ENCODE data around the gene POR. TPM values are rescaled to one million over a fixed set of nuclear protein-coding genes. Genes with fewer than 3 reads are reported as not detected.
"Not testable (repeated sequence)": the region's sequence is repeated elsewhere in the genome, so short reads cannot be mapped to it uniquely, and the experiment has no call there.

The POR gene
- total RNA-seq, 2 experiments from 2014 or later = 52.0 to 57.6 TPM

DNA sequence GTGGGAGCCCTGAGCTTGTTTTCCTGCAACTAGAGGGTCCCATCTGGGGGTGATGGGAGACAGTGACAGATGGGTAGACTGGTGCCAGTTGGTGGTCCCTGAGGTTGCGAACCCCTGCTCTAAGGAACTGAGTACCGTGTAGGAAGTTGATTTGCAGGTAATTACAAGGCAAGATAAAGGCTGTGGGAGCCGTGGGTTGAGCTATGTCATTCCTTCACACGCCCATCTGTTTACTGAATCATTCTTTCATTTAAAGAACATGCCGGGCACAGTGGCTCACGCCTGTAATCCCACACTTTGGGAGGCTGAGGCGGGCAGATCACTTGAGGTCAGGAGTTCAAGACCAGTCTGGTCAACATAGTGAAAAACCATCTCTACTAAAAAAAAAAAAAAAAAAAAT is 23.7 kb upstream of the POR start:
- not testable (repeated sequence) for ATAC-seq
- CTCF ChIA-PET = interaction anchor here (1.3 kb wide), 1 partner anchor 9 kb away, joined by 3 read pairs; no protein-coding TSS in a partner anchor

DNA sequence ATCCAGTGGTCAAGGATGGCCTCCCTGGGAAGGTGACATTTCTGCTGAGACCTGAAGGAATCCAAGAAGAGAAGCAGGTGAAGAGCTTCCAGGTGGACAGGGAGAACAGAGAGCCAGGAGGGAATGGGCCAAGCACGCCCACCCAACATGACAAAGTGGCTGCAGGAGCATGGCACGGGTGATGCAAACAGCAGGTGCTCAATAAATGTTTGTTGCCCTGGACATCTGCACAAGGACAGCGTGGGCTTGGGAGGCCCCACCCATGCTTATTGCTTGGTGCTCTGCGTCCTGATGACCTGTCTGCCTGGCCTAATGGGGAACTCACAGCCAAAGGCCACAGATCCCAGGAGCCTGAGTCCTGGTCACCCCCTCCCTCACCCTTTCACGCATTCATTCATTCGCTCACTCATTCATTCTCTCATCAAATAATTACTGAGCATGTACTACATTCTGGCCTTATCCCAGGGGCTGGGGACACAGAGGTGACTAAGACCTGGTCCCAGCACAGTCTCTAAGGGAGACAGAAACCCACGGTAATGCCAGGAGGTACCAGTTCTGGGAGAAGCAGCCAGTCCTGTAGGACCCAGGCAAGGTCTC is 23.0 kb upstream of the POR start:
- peaks cover 3% of the 10 kb centered on the region for H3K4me1 Mint-ChIP-seq
- no peaks in the 10 kb centered on the region for H3K27me3 Mint-ChIP-seq
- CTCF ChIA-PET = no interaction called here
- no peak overlapping the region for H3K4me3 Mint-ChIP-seq
- H3K36me3 Mint-ChIP-seq = peaks cover 7% of the 10 kb centered on the region
- H3K9me3 Mint-ChIP-seq (ENCODE audit: low read depth) = no peaks in the 10 kb centered on the region
- ATAC-seq = no peak
- no peak for DNase-seq
- no peak overlapping the region for H3K27ac Mint-ChIP-seq

More for the DNA sequence above, 23.7 kb upstream of the POR start:
- not testable (repeated sequence) for H3K27ac Mint-ChIP-seq; H3K4me1 Mint-ChIP-seq; H3K4me3 Mint-ChIP-seq; DNase-seq; H3K27me3 Mint-ChIP-seq; H3K36me3 Mint-ChIP-seq; H3K9me3 Mint-ChIP-seq (ENCODE audit: low read depth)

DNA sequence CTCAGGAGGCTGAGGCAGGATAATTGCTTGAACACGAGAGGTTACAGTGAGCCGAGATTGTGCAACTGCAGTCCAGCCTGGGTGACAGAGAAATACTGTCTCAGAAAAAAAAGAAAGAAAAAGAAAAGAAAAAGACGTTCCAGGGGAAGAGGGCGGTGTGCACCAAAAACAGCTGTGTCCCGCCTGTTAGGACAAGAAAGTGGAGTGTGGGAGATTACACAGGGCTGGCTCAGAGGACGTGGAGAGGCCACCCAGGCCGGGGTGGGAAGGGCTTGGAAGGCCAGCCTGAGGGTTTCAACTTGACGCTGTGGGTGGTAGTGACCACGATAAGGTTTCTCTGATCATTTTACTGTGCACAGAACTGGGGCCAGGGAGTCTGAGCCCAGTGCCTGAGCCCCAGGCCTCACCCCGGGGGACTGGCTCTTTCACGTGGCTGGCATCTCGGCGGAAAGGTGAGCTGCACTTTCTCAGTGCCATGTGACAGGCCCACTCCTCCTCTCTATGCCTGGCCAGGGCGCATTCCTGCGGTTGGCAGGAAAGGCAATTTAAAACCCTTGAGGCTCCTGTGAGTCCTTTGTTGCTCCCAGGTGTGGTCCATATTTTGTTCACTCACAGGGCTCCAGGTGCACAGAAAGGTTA is 22.2 kb upstream of the POR start:
- H3K36me3 Mint-ChIP-seq = peaks cover 5% of the 10 kb centered on the region
- H3K9me3 Mint-ChIP-seq (ENCODE audit: low read depth) = no peaks in the 10 kb centered on the region
- no peak for DNase-seq
- H3K4me3 Mint-ChIP-seq = no peak overlapping the region
- no peak overlapping the region for H3K27ac Mint-ChIP-seq
- H3K4me1 Mint-ChIP-seq = peaks cover 3% of the 10 kb centered on the region
- no peaks in the 10 kb centered on the region for H3K27me3 Mint-ChIP-seq
- ATAC-seq = no peak
- CTCF ChIA-PET = no interaction called here

DNA sequence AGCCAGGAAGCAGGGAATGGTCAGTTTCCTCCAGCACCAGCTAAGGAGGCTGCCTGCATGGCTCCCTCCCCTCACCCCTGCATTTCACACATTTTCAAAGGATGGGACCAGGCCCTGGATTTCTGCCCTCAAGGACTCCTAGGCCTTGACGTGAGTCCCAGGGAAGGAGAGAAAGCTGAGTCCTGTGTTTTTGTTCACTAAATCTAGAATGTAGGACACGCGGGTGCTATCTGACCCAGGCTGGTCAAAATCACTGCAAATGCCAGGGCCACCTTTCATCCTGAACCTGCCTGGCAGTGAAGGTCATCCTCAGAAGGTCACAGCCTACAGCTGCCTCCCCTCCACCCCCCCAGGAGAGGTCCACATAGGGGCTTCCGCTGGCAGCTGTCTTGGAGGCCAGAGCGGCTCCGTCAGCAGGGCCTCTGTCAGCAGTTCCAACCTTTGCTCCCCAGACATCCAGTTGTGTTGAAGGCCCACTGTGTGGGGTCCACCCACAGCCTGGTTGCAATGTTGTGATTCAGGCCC is 18.1 kb upstream of the POR start:
- Mint-ChIP-seq H3K4me3 (no peak overlapping the region), H3K27ac (no peak overlapping the region), H3K27me3 (no peaks in the 10 kb centered on the region), H3K36me3 (no peaks in the 10 kb centered on the region), H3K4me1 (peaks cover 3% of the 10 kb centered on the region), H3K9me3 (ENCODE audit: low read depth) (no peaks in the 10 kb centered on the region)
- CTCF ChIA-PET = no interaction called here
- ATAC-seq (no peak), DNase-seq (no peak)

DNA sequence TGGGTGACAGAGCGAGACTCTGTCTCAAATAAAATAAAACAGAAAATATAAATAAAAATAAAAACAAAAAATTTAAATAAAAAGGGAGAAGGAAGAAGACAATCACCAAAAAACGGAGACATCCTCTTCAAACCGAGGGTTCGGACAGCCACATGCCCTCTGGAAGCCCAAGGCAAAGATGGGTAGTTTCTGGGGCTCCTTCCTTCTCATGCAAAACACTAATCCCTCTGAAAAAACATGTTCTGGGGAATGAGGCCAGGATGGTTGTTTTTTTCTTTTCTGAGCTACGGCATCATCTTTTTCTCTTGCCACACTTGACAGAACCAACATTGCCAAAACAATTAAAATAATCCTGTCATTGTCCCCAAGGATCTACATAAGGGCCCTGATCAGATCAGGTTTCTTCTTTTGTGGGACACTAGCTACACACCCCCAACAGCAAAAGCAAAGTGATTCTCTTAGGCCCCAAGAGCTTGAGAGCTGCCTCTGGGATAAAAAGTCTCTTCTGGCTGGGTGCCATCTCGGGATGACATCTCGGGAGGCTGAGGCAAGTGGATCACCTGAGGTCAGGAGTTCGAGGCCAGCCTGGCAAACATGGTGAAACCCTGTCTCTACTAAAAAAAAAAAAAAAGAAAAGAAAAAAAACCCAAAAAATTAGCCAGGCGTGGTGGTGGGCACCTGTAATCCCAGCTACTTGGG is 14.2 kb upstream of the POR start:
- no peak overlapping the region for H3K4me3 Mint-ChIP-seq
- H3K4me1 Mint-ChIP-seq = no peaks in the 10 kb centered on the region
- H3K36me3 Mint-ChIP-seq = no peaks in the 10 kb centered on the region
- no peak for DNase-seq
- no peak overlapping the region for H3K27ac Mint-ChIP-seq
- no peaks in the 10 kb centered on the region for H3K27me3 Mint-ChIP-seq
- no peaks in the 10 kb centered on the region for H3K9me3 Mint-ChIP-seq (ENCODE audit: low read depth)
- CTCF ChIA-PET = interaction anchor here (0.9 kb wide), 1 partner anchor 10 kb away, joined by 3 read pairs; no protein-coding TSS in a partner anchor
- no peak for ATAC-seq

DNA sequence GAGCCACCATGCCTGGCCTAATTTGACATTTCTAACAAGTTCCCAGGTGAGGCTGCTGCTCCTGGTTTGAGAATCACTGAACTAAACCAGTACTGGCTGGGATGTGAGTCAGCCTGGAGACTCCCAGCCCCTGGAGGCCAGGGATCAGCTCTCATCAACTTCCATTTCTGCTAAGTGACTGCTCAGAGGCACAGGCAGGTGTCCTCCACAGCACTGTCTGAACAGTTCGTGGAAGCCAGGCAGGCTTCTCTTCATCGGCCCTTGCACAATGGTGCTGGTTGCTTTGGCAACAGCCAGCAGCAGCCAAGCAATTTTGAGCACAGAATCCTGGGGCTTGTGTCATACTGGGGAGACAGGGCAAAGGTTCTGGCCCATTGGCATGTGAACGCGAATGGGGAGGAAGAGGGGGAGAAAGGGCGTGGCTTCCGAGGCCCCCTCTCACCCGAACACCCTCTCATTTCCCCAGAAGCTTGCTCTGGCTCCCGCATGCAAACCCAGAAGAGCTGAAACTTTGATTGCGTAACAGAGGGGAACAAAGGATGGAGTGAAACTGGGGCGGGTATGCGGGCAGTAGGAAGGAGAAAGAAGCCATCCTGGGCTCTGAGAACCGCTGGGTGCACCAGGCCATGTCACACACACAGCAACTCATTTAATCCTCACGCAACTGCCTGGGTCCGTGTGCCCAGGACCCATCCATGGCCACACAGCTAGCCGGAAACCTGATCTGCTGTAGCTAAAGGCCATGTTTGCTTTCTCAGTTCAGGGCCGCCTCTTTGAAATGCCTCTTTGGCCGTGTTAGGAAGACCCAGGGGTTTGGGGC is 9.0 kb upstream of the POR start:
- Mint-ChIP-seq H3K4me1 (no peaks in the 10 kb centered on the region), H3K36me3 (no peaks in the 10 kb centered on the region), H3K27me3 (no peaks in the 10 kb centered on the region), H3K4me3 (no peak overlapping the region), H3K9me3 (ENCODE audit: low read depth) (no peaks in the 10 kb centered on the region), H3K27ac (no peak overlapping the region)
- no peak for DNase-seq
- CTCF ChIA-PET = interaction anchor here (1.2 kb wide), 1 partner anchor 114 kb away, joined by 3 read pairs; no protein-coding TSS in a partner anchor
- ATAC-seq = no peak

DNA sequence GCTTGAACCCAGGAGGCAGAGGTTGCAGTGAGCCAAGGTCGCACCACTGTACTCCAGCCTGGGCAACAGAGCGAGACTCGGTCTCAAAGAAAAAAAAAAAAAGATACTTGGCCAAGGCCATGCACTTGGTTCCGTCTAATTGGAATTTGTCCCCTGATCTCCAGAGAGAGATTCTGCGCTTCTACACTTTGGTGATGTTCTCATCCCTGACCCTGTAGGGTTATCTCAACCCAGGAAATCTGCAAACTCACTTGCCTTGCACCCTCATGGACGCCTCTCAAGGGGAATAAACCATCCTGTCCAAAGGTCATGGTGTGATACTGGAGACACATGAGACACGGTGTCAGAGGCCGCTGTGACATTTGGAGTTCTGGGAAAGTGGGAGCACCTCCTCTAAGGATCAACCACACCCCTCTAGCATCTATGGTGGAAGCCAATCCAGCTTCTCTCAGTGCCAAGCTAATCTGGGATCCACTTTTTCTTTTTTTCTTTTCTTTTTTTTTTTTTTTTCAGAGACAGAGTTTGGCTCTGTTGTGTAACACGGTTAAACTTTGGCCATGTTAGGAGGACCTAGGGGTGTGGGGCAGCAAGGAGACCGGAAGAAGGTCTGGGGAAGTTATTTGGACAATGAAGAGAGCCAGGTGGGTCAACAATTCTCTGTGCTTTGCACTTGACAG is 7.8 kb upstream of the POR start:
- H3K27me3 Mint-ChIP-seq = no peaks in the 10 kb centered on the region
- no peaks in the 10 kb centered on the region for H3K9me3 Mint-ChIP-seq (ENCODE audit: low read depth)
- CTCF ChIA-PET = no interaction called here
- ATAC-seq (no peak), DNase-seq (no peak)
- no peaks in the 10 kb centered on the region for H3K36me3 Mint-ChIP-seq
- no peaks in the 10 kb centered on the region for H3K4me1 Mint-ChIP-seq
- H3K4me3 Mint-ChIP-seq = no peak overlapping the region
- H3K27ac Mint-ChIP-seq = no peak overlapping the region

DNA sequence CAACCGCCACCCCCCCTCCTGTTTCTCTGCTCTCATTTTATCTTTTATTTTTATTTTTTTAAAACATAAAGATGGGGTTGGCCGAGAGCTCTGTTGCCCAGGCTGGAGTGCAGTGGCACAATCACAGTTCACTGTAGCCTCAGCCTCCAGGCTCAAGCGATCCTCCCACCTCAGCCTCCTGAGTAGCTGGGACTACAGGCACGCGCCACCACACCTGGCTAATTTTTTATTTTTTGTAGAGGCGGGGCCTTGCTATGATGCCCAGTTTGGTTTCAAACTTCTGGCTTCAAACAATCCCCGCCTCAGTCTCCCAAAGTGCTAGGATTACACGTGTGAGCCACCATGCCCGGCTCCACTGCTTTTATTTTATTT is 7.3 kb upstream of the POR start:
- not testable (repeated sequence) for H3K27ac Mint-ChIP-seq, H3K4me1 Mint-ChIP-seq

DNA sequence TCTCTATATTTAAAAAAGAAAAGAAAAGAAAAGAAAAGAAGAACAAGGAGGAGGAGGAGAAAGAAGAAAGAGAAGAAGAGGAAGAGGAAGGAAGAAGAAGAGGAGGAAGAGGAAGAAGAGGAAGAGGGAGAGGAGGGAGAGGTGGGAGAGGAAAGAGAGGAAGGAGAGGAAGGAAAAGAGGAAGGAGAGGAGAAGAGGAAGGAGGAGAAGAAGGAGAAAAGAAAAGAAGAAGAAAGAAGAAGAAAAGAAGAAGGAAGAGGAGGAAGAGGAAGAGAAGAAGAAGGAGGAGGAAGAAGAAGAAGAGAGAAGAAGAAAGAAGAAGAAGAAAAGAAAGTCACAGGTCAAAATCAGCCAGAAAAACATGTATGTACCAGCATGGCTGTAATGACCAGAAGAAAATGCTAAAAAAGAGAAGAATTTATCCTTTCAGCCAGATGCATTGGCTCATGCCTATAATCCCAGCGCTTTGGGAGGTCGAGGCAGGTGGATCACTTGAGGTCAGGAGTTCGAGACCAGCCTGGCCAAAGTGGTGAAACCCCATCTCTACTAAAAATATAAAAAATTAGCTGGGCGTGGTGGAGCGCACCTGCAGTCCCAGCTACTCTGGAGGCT is 5.3 kb upstream of the POR start:
- Mint-ChIP-seq H3K4me3 (no peak overlapping the region), H3K9me3 (ENCODE audit: low read depth) (no peaks in the 10 kb centered on the region), H3K36me3 (no peaks in the 10 kb centered on the region), H3K27me3 (no peaks in the 10 kb centered on the region), H3K27ac (no peak overlapping the region), H3K4me1 (peaks cover 5% of the 10 kb centered on the region)
- CTCF ChIA-PET = no interaction called here
- DNase-seq (no peak), ATAC-seq (no peak)

More for the DNA sequence above, 7.3 kb upstream of the POR start:
- CTCF ChIA-PET; H3K36me3 Mint-ChIP-seq; H3K4me3 Mint-ChIP-seq; H3K27me3 Mint-ChIP-seq; ATAC-seq; H3K9me3 Mint-ChIP-seq (ENCODE audit: low read depth); DNase-seq: not testable (repeated sequence)

DNA sequence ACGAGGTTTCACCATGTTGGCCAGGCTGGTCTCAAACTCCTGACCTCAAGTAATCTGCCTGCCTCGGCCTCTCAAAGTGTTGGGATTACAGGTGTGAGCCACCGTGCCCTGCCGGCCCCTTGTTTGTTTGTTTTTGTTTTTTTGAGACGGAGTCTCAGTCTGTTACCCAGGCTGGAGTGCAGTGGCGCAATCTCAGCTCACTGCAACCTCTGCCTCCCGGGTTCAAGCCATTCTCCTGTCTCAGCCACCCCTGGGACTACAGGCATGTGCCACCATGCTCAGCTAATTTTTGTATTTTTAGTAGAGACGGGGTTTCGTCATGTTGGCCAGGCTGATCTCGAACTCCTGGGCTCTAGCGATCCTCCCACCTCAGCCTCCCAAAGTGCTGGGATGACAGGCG is 3.8 kb upstream of the POR start:
- ATAC-seq; DNase-seq; H3K36me3 Mint-ChIP-seq; H3K9me3 Mint-ChIP-seq (ENCODE audit: low read depth); H3K27ac Mint-ChIP-seq; H3K4me3 Mint-ChIP-seq; H3K27me3 Mint-ChIP-seq; CTCF ChIA-PET: not testable (repeated sequence)
- H3K4me1 Mint-ChIP-seq = peaks cover 10% of the 10 kb centered on the region

DNA sequence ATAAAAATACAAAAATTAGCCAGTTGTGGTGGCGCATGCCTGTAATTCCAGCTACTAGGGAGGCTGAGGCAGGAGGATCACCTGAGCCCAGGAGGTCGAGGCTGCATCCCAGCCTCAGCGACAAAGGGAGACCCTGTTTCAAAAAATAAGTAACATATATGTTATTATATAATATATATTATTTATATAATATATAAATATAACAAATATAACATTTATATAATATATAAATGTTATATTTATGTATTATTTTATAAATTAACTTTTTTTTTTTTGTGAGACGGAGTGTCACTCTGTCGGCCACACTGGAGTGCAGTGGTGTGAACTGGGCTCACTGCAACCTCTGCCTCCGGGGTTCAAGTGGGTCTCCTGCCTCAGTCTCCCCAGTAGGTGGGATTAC is 1.5 kb upstream of the POR start:
- no peak for ATAC-seq
- H3K4me1 Mint-ChIP-seq = peaks cover 17% of the 10 kb centered on the region
- no peak for DNase-seq
- H3K27ac Mint-ChIP-seq = no peak overlapping the region
- H3K4me3 Mint-ChIP-seq = no peak overlapping the region
- no peaks in the 10 kb centered on the region for H3K36me3 Mint-ChIP-seq
- H3K9me3 Mint-ChIP-seq (ENCODE audit: low read depth) = no peaks in the 10 kb centered on the region
- no peaks in the 10 kb centered on the region for H3K27me3 Mint-ChIP-seq
- CTCF ChIA-PET = interaction anchor here (3.6 kb wide), 1 partner anchor 107 kb away, joined by 31 read pairs; no protein-coding TSS in a partner anchor

DNA sequence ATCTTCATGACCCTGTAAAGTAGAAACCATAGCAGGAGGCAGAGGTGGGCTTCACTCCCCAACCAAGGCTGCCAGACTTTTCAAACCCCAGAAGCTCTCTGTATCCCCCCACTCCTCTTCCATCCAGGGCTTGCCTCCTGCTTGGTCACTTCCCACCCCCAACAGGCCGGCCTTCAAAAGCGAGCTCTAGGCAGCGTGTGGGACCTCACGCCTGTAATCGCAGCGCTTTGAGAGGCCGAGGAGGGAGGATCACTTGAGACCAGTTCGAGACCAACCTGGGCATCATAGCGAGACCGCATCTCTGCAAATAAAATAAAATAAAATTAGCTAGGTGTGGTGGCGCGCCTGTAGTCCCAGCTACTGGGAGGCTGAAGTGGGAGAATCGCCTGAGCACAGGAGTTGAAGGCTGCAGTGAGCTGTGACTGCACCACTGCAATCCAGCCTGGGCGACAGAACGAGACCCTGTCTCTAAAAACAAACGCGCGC is 743 bp upstream of the POR start:
- Mint-ChIP-seq H3K4me1 (peaks cover 19% of the 10 kb centered on the region), H3K4me3 (peak overlapping the region; percentile 88), H3K9me3 (ENCODE audit: low read depth) (no peaks in the 10 kb centered on the region), H3K27ac (peak overlapping the region; percentile 92), H3K36me3 (no peaks in the 10 kb centered on the region), H3K27me3 (no peaks in the 10 kb centered on the region)
- ATAC-seq = no peak
- CTCF ChIA-PET = interaction anchor here (3.6 kb wide), 1 partner anchor 106 kb away, joined by 31 read pairs; no protein-coding TSS in a partner anchor
- DNase-seq = no peak

Data from activated CD8-positive, alpha-beta memory T cell treated with anti-CD3 and anti-CD28 coated beads, Interleukin-2, amount 10 ng/mL, durations not matched to agents 7 days and 5 days (primary cell).